ENCODE data around the gene LRCH3.

Gene LRCH3

GRCh38 chr3:197856199-197856816, 65.3 kb downstream of the LRCH3 start:
- H3K36me3 ChIP-seq (ENCODE audit: insufficient read depth): no peaks in the 10 kb centered on the region; the same call in 1 of the 2 replicates
- TF ChIP-seq, protein P1, sequence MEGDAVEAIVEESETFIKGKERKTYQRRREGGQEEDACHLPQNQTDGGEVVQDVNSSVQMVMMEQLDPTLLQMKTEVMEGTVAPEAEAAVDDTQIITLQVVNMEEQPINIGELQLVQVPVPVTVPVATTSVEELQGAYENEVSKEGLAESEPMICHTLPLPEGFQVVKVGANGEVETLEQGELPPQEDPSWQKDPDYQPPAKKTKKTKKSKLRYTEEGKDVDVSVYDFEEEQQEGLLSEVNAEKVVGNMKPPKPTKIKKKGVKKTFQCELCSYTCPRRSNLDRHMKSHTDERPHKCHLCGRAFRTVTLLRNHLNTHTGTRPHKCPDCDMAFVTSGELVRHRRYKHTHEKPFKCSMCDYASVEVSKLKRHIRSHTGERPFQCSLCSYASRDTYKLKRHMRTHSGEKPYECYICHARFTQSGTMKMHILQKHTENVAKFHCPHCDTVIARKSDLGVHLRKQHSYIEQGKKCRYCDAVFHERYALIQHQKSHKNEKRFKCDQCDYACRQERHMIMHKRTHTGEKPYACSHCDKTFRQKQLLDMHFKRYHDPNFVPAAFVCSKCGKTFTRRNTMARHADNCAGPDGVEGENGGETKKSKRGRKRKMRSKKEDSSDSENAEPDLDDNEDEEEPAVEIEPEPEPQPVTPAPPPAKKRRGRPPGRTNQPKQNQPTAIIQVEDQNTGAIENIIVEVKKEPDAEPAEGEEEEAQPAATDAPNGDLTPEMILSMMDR (conservative IDR thresholded peaks at IDR 0.05; ENCODE audit: low read depth, low read length): no peak
- H3K9ac ChIP-seq: no peak overlapping the region
- H2AFZ ChIP-seq (ENCODE audit: low read depth): no peak overlapping the region
- no peaks in the 10 kb centered on the region for H3K4me1 ChIP-seq (ENCODE audit: low read depth, poor library complexity, severe bottlenecking)
- H3K4me3 ChIP-seq (IDR thresholded peaks at IDR 0.05; ENCODE audit: insufficient read depth, low read depth, low read length): no peak overlapping the region
- H3K27me3 ChIP-seq (ENCODE audit: insufficient read depth, low read depth): no peaks in the 10 kb centered on the region
- no peak overlapping the region for H3K4me2 ChIP-seq
- no peak overlapping the region for H3K27ac ChIP-seq
- no peaks in the 10 kb centered on the region for H4K20me1 ChIP-seq (ENCODE audit: insufficient read depth)
- H3K79me2 ChIP-seq (ENCODE audit: insufficient read depth, low read depth): no peaks in the 10 kb centered on the region

DNA sequence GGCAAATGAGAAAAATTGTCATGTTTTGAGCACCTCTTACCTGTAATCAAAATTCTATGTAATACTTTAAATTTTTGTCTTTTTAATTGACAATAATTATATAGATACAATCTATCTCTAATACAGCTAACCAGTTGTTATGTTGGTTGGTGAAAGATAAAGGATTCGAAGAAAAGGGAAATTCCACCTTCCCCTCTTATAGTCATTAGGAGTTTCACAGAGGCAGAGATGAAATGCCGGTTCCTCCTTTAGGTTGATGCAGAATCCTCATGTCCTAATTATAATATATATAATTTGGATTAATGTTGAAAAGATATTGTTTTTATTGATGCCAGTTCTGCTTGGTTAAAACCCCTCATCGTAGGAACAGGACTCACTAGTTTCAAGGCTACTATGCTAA, 67.1 kb downstream of the LRCH3 start:
- H3K4me1 ChIP-seq (ENCODE audit: low read depth, poor library complexity, severe bottlenecking): no peaks in the 10 kb centered on the region
- no peak overlapping the region for H3K4me2 ChIP-seq
- no peak overlapping the region for H3K9ac ChIP-seq
- no peaks in the 10 kb centered on the region for H3K79me2 ChIP-seq (ENCODE audit: insufficient read depth, low read depth)
- no peak overlapping the region for H2AFZ ChIP-seq (ENCODE audit: low read depth)
- TF ChIP-seq, protein P1 (conservative IDR thresholded peaks at IDR 0.05; ENCODE audit: low read depth, low read length): no peak
- H3K27me3 ChIP-seq (ENCODE audit: insufficient read depth, low read depth): no peaks in the 10 kb centered on the region
- no peak overlapping the region for H3K4me3 ChIP-seq (IDR thresholded peaks at IDR 0.05; ENCODE audit: insufficient read depth, low read depth, low read length)
- H4K20me1 ChIP-seq (ENCODE audit: insufficient read depth): no peaks in the 10 kb centered on the region
- H3K27ac ChIP-seq: no peak overlapping the region
- no peaks in the 10 kb centered on the region; the same call in 1 of the 2 replicates for H3K36me3 ChIP-seq (ENCODE audit: insufficient read depth)

- Histone ChIP-seq H3K36me3 (ENCODE audit: insufficient read depth) (no peaks in the 10 kb centered on the region; the same call in 1 of the 2 replicates), H3K4me2 (no peak overlapping the region), H3K4me3 (IDR thresholded peaks at IDR 0.05; ENCODE audit: insufficient read depth, low read depth, low read length) (no peak overlapping the region), H3K9ac (no peak overlapping the region), H3K79me2 (ENCODE audit: insufficient read depth, low read depth) (no peaks in the 10 kb centered on the region), H2AFZ (ENCODE audit: low read depth) (no peak overlapping the region), H3K27me3 (ENCODE audit: insufficient read depth, low read depth) (no peaks in the 10 kb centered on the region), H3K4me1 (ENCODE audit: low read depth, poor library complexity, severe bottlenecking) (no peaks in the 10 kb centered on the region), H4K20me1 (ENCODE audit: insufficient read depth) (no peaks in the 10 kb centered on the region), H3K27ac (no peak overlapping the region)
- TF ChIP-seq, protein P1 (conservative IDR thresholded peaks at IDR 0.05; ENCODE audit: low read depth, low read length): no peak
Observed at GRCh38 chr3:197858598-197858997, 67.5 kb downstream of the LRCH3 start.

- Histone ChIP-seq H4K20me1 (ENCODE audit: insufficient read depth) (no peaks in the 10 kb centered on the region), H3K79me2 (ENCODE audit: insufficient read depth, low read depth) (no peaks in the 10 kb centered on the region), H3K36me3 (ENCODE audit: insufficient read depth) (no peaks in the 10 kb centered on the region), H2AFZ (ENCODE audit: low read depth) (no peak overlapping the region), H3K4me1 (ENCODE audit: low read depth, poor library complexity, severe bottlenecking) (no peaks in the 10 kb centered on the region), H3K4me2 (no peak overlapping the region), H3K27ac (no peak overlapping the region), H3K4me3 (IDR thresholded peaks at IDR 0.05; ENCODE audit: insufficient read depth, low read depth, low read length) (no peak overlapping the region), H3K9ac (no peak overlapping the region), H3K27me3 (ENCODE audit: insufficient read depth, low read depth) (no peaks in the 10 kb centered on the region)
- TF ChIP-seq, protein P1 (conservative IDR thresholded peaks at IDR 0.05; ENCODE audit: low read depth, low read length): no peak
Observed at GRCh38 chr3:197866035-197866434, 75.0 kb downstream of the LRCH3 start.

Data from KMS-11 (cell line).